KMS-11 (cell line): ENCODE results near the gene MAP1S.

Experiments
- H2AFZ ChIP-seq: fragments of 200-600 bp; sonication (generic); 2 replicates; pipeline ENCODE4 v1.6.1; 2016; ENCODE audit warnings: antibody characterized with exemption, mixed run types, low read depth
- H3K27ac ChIP-seq: fragments of 200-600 bp; sonication (generic); 2 replicates; pipeline ENCODE4 v1.6.1; 2016; ENCODE audit warnings: mild to moderate bottlenecking, mixed run types
- H3K27me3 ChIP-seq: fragments of 200-600 bp; sonication (generic); 2 replicates; pipeline ENCODE4 v1.6.1; 2017; ENCODE audit warnings: mild to moderate bottlenecking, low read depth, mixed run types, moderate library complexity; ENCODE audit not compliant: insufficient read depth
- H3K36me3 ChIP-seq: fragments of 200-600 bp; sonication (generic); 2 replicates; pipeline ENCODE4 v1.6.1; 2017; ENCODE audit warnings: mild to moderate bottlenecking, mixed run types; ENCODE audit not compliant: insufficient read depth
- H3K4me1 ChIP-seq: fragments of 200-600 bp; sonication (generic); 2 replicates; pipeline ENCODE4 v1.6.1; 2016; ENCODE audit warnings: mild to moderate bottlenecking, low read depth, mixed run types; ENCODE audit not compliant: poor library complexity, severe bottlenecking
- H3K4me2 ChIP-seq: fragments of 200-600 bp; sonication (generic); 2 replicates; pipeline ENCODE4 v1.7.0; 2016; ENCODE audit warnings: mild to moderate bottlenecking, mixed run types
- H3K4me3 ChIP-seq: fragments of 200-600 bp; sonication (generic); IDR thresholded peaks from 2 replicates; pipeline ENCODE4 v1.6.1; 2017; ENCODE audit warnings: low read depth, low read length, mixed read lengths; ENCODE audit not compliant: insufficient read depth
- H3K79me2 ChIP-seq: fragments of 200-600 bp; sonication (generic); 2 replicates; pipeline ENCODE4 v1.6.1; 2016; ENCODE audit warnings: low read depth, mixed run types; ENCODE audit not compliant: insufficient read depth
- H3K9ac ChIP-seq: fragments of 200-600 bp; sonication (generic); 2 replicates; pipeline ENCODE4 v1.6.1; 2016; ENCODE audit warnings: mild to moderate bottlenecking, mixed run types
- H4K20me1 ChIP-seq: fragments of 200-600 bp; sonication (generic); 2 replicates; pipeline ENCODE4 v1.6.1; 2016; ENCODE audit warnings: mild to moderate bottlenecking, mixed run types; ENCODE audit not compliant: insufficient read depth
- CTCF ChIP-seq: fragments of 200-600 bp; sonication (generic); conservative IDR thresholded peaks from 2 replicates; pipeline ENCODE4 v1.6.1; 2017; ENCODE audit warnings: low read depth, mild to moderate bottlenecking, antibody characterized with exemption, low read length, moderate library complexity, mixed read lengths

MAP1S gene

DNA sequence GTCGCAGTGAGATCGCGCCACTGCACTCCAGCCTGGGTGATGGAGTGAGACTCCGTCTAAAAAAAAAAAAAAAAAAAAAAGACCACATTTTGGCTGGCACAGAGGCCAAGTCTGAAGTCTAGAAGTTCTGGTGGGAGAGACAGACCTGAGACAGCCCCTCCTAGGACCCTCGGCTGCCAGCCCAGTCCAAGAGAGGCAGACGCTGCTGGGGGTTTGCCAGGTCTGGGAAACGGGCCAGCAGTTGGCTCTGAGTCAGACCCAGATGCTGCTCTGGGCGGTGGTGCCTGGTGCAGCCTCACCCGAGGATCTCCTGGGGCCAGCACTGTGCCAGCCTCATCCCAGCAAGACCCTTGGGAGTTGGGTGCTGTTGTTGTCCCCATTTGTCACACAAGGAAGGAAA is 37.8 kb downstream of the MAP1S start:
- Histone ChIP-seq H3K27me3 (no peaks in the 10 kb centered on the region), H3K36me3 (no peaks in the 10 kb centered on the region), H3K27ac (no peak overlapping the region), H3K4me2 (no peak overlapping the region), H4K20me1 (no peaks in the 10 kb centered on the region), H3K9ac (no peak overlapping the region), H3K4me1 (peaks cover 23% of the 10 kb centered on the region), H3K4me3 (no peak overlapping the region), H3K79me2 (peaks cover 3% of the 10 kb centered on the region; the same call in 1 of the 2 replicates), H2AFZ (no peak overlapping the region)
- no peak for TF ChIP-seq CTCF

DNA sequence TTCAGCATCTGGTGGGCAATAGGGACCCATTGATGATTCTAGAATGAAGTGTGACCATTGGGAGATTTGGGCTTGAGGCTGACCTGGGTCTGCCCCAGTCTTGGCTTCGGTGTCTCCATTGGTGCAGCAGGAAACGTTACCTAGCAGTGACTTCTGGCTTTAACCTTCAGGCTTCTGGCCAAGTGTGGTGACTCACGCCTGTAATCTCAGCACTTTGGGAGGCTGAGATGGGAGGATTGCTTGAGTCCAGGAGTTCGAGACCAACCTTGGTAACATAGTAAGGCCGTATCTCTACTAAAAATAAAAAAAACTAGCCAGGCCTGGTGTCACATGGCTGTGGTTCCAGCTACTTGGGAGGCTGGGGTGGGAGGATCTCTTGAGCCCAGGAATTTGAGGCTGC is 39.2 kb downstream of the MAP1S start:
- no peak overlapping the region for H3K9ac ChIP-seq
- peaks cover 14% of the 10 kb centered on the region for H3K4me1 ChIP-seq
- no peaks in the 10 kb centered on the region for H3K27me3 ChIP-seq
- no peak overlapping the region for H2AFZ ChIP-seq
- no peak overlapping the region for H3K27ac ChIP-seq
- TF ChIP-seq CTCF = no peak
- H4K20me1 ChIP-seq = no peaks in the 10 kb centered on the region
- H3K4me3 ChIP-seq = no peak overlapping the region
- no peak overlapping the region for H3K4me2 ChIP-seq
- H3K36me3 ChIP-seq = no peaks in the 10 kb centered on the region
- no peaks in the 10 kb centered on the region for H3K79me2 ChIP-seq

- no peak for TF ChIP-seq CTCF
- Histone ChIP-seq H3K4me2 (no peak overlapping the region), H3K4me1 (no peaks in the 10 kb centered on the region), H3K79me2 (no peaks in the 10 kb centered on the region), H3K36me3 (no peaks in the 10 kb centered on the region), H3K4me3 (no peak overlapping the region), H3K27ac (no peak overlapping the region), H4K20me1 (no peaks in the 10 kb centered on the region), H3K9ac (no peak overlapping the region), H3K27me3 (no peaks in the 10 kb centered on the region), H2AFZ (no peak overlapping the region)
Observed at GRCh38 chr19:17761148-17761547, 41.9 kb downstream of the MAP1S start.

DNA sequence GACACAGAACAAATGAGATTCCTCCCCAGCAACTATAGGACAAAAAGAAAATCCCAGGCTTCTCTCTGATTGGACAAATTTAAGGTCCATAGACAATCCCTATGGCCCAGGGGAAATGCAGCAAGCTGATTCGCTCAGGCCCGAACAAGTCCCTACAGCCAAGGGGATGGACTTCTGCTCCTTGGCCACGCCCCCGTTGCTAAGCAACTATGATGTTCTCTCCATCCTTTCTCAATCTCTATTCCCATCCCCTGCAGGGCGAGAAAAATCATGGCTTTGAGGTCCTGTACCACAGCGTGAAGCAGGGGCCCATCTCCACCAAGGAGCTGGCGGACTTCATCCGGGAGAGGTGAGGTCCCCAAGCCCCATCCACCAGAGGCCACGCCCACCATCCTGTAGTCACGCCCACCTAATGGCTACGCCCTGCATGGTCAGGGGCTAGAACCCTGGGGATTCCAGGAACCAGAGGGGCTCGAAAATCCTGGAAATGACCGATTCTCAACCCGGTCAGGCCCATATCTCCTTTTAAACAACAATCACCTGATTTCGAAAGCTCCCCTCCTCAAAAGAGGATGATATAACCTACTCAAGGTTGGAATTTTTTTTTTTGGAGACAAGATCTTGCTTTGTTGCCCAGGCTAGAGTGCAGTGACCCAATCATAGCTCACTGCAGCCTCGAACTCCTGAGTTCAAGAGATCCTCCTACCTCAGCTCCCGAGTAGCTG is 43.4 kb downstream of the MAP1S start:
- H3K9ac ChIP-seq = no peak overlapping the region
- H2AFZ ChIP-seq = no peak overlapping the region
- H3K4me1 ChIP-seq = no peaks in the 10 kb centered on the region
- no peak overlapping the region for H3K27ac ChIP-seq
- H3K4me3 ChIP-seq = no peak overlapping the region
- H3K79me2 ChIP-seq = no peaks in the 10 kb centered on the region
- H3K27me3 ChIP-seq = no peaks in the 10 kb centered on the region
- H4K20me1 ChIP-seq = no peaks in the 10 kb centered on the region
- TF ChIP-seq CTCF = no peak
- no peaks in the 10 kb centered on the region for H3K36me3 ChIP-seq
- H3K4me2 ChIP-seq = no peak overlapping the region
